HepG2 (cell line): ENCODE results near the gene SLC22A5. TPM values are rescaled to one million over a fixed set of nuclear protein-coding genes. Genes with fewer than 3 reads are reported as not detected.
A peak's percentile ranks its signal among the peaks of the same experiment; 100 is the strongest.

Experiments used
- EP300 ChIP-seq, 3 experiments: sonication (generic) in 1 of 3; formaldehyde crosslinking in 1 of 3; IDR thresholded peaks; 2 replicates each; pipeline versions ENCODE4 v1.5.1 to v1.6.1; 2011 to 2020; ENCODE audit warnings: low read depth in 2 of 3, low read length in 2 of 3, borderline replicate concordance in 1 of 3, improper control_type of control experiment in 1 of 3, mild to moderate bottlenecking in 1 of 3, missing genetic modification reagents in 1 of 3, moderate library complexity in 1 of 3
- ETV6 ChIP-seq: sonication (generic); formaldehyde crosslinking; conservative IDR thresholded peaks from 2 replicates; pipeline ENCODE4 v1.4.0; 2020; ENCODE audit warnings: missing genetic modification reagents
- FOSL2 ChIP-seq: sonication (generic); formaldehyde crosslinking; IDR thresholded peaks from 2 replicates; pipeline ENCODE4 v1.4.0; 2020; ENCODE audit warnings: missing genetic modification reagents
- FOXK2 ChIP-seq: fragments of 450-650 bp; IDR thresholded peaks from 2 replicates; pipeline ENCODE4 v1.6.1; 2016
- MATR3 ChIP-seq: sonication (generic); formaldehyde crosslinking; IDR thresholded peaks from 2 replicates; pipeline ENCODE4 v1.4.0; 2020; ENCODE audit warnings: missing genetic modification reagents
- NR2F6 ChIP-seq, 2 experiments: IDR thresholded peaks; 2 replicates each; pipeline ENCODE4 v1.6.1; 2016; ENCODE audit warnings: antibody characterized with exemption in 1 of 2, mild to moderate bottlenecking in 1 of 2
- ONECUT2 ChIP-seq: sonication (generic); formaldehyde crosslinking; IDR thresholded peaks from 2 replicates; pipeline ENCODE4 v1.4.0; 2020; ENCODE audit warnings: missing genetic modification reagents
- PAWR ChIP-seq: sonication (generic); formaldehyde crosslinking; IDR thresholded peaks from 2 replicates; pipeline ENCODE4 v1.4.0; 2020; ENCODE audit warnings: missing genetic modification reagents, mild to moderate bottlenecking, borderline replicate concordance
- PAX8 ChIP-seq: sonication (generic); formaldehyde crosslinking; IDR thresholded peaks from 2 replicates; pipeline ENCODE4 v1.8.0; 2022; ENCODE audit warnings: mild to moderate bottlenecking, missing genetic modification reagents, borderline replicate concordance
- POLR2AphosphoS2 ChIP-seq: IDR thresholded peaks from 2 replicates; pipeline ENCODE4 v1.6.1; 2011; ENCODE audit warnings: low read depth, low read length, improper control_type of control experiment
- RARG ChIP-seq: sonication (generic); formaldehyde crosslinking; IDR thresholded peaks from 2 replicates; pipeline ENCODE4 v1.4.0; 2020; ENCODE audit warnings: low read depth, mild to moderate bottlenecking, missing genetic modification reagents
- RORA ChIP-seq: sonication (generic); formaldehyde crosslinking; IDR thresholded peaks from 2 replicates; pipeline ENCODE4 v1.5.0; 2020; ENCODE audit warnings: mild to moderate bottlenecking, missing genetic modification reagents, moderate library complexity
- TCF7L2 ChIP-seq: IDR thresholded peaks from 2 replicates; pipeline ENCODE4 v1.6.1; 2011; ENCODE audit warnings: mild to moderate bottlenecking, low read depth, low read length, moderate library complexity
- XBP1 ChIP-seq: sonication (generic); formaldehyde crosslinking; IDR thresholded peaks from 2 replicates; pipeline ENCODE4 v1.5.0; 2020; ENCODE audit warnings: missing genetic modification reagents
- ZBTB42 ChIP-seq: sonication (generic); formaldehyde crosslinking; IDR thresholded peaks from 2 replicates; pipeline ENCODE4 v1.5.0; 2020; ENCODE audit warnings: mild to moderate bottlenecking, missing genetic modification reagents
- ZC3H13 ChIP-seq: sonication (generic); formaldehyde crosslinking; IDR thresholded peaks from 2 replicates; pipeline ENCODE4 v1.8.1; 2023; ENCODE audit warnings: mild to moderate bottlenecking, missing genetic modification reagents, moderate library complexity
- ZFP82 ChIP-seq: sonication (generic); formaldehyde crosslinking; IDR thresholded peaks from 2 replicates; pipeline ENCODE4 v1.5.1; 2020; ENCODE audit warnings: mild to moderate bottlenecking, missing genetic modification reagents, borderline replicate concordance
- ZNF230 ChIP-seq: sonication (generic); formaldehyde crosslinking; IDR thresholded peaks from 2 replicates; pipeline ENCODE4 v1.4.0; 2020; ENCODE audit warnings: mild to moderate bottlenecking, missing genetic modification reagents
- ZNF296 ChIP-seq: sonication (generic); formaldehyde crosslinking; conservative IDR thresholded peaks from 2 replicates; pipeline ENCODE4 v1.5.0; 2020; ENCODE audit warnings: mild to moderate bottlenecking, missing genetic modification reagents
- ZNF550 ChIP-seq: sonication (generic); formaldehyde crosslinking; IDR thresholded peaks from 2 replicates; pipeline ENCODE4 v1.4.0; 2020; ENCODE audit warnings: mild to moderate bottlenecking, missing genetic modification reagents, borderline replicate concordance
- ZNF577 ChIP-seq: sonication (generic); formaldehyde crosslinking; IDR thresholded peaks from 2 replicates; pipeline ENCODE4 v1.4.0; 2020; ENCODE audit warnings: mild to moderate bottlenecking, low read depth, missing genetic modification reagents, borderline replicate concordance
- ZNF607 ChIP-seq: sonication (generic); formaldehyde crosslinking; IDR thresholded peaks from 2 replicates; pipeline ENCODE4 v1.5.1; 2020; ENCODE audit warnings: missing genetic modification reagents, mild to moderate bottlenecking, borderline replicate concordance
- ZSCAN25 ChIP-seq: sonication (generic); formaldehyde crosslinking; IDR thresholded peaks from 2 replicates; pipeline ENCODE4 v1.8.0; 2022; ENCODE audit warnings: mild to moderate bottlenecking, missing genetic modification reagents
- polyA plus RNA-seq, 8 experiments: library from polyadenylated mRNA; depleted of rRNA in 3 of 8; stranded (reverse) in 7 of 8; unstranded in 1 of 8; fragments of >200 nt; fragmentation: Illumina TruSeq in 4 of 8; extraction: Trizol in 4 of 8; gene quantifications; 2 replicates each; pipeline versions ENCODE4 v1.2.1 to v1.2.3, GENCODE V29; 2011 to 2016; ENCODE audit warnings: low read depth in 4 of 8, missing spikeins in 1 of 8, mixed read lengths in 1 of 8; ENCODE audit not compliant: insufficient read depth in 1 of 8
- total RNA-seq, 5 experiments: library from RNA; depleted of rRNA; stranded (reverse); fragments of >200 nt; fragmentation: Illumina TruSeq; extraction: Trizol; gene quantifications; 2 replicates each; pipeline ENCODE4 v1.2.3, GENCODE V29; 2016; ENCODE audit warnings: low read depth in 1 of 5
- TF ChIP-seq, protein P1 (sequence below): IDR thresholded peaks from 2 replicates; pipeline ENCODE4 v1.6.1; 2016; ENCODE audit warnings: control low read depth
- TF ChIP-seq, protein P2 (sequence below): sonication (generic); formaldehyde crosslinking; IDR thresholded peaks from 2 replicates; pipeline ENCODE4 v1.5.1; 2020; ENCODE audit warnings: mild to moderate bottlenecking, missing genetic modification reagents, borderline replicate concordance
- TF ChIP-seq, protein P3 (sequence below): sonication (generic); formaldehyde crosslinking; IDR thresholded peaks from 2 replicates; pipeline ENCODE4 v1.8.1; 2023; ENCODE audit warnings: mild to moderate bottlenecking, moderate library complexity, missing genetic modification reagents

SLC22A5 gene
- total and polyA plus RNA-seq, 2 of the 13 experiments (the other 11 are each of a cell fraction or from before 2014, with no cell fraction given): 7.1 to 15.1 TPM

DNA sequence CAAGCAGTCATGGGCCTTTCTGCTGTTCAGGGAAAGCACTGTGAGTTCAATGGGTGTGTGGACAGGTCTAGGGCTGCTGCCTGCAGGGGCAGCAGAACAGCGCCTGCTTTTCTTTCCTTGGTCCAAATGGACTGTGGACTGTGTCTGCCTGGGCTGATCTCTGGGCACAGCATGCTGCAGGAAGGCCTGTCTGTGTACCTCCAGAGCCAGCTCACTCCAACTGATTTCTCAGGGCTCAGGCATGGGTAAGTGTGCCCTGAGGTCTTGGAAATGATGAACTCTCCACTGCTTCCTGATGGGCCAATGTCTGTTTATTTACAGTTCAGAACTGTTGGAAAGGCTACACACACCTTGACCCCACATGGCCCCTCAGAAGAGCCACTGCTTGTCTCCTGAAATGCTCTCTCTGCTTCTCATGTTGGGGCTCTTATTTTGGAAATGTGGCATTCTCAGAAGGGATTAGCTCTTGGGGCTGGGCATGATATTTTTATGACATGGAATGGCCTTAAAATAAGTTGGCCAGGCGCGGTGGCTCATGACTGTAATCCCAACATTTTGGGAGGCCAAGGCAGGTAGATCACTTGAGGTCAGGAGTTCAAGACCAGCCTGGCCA, 48.3 kb upstream of the SLC22A5 start (continued):
- TF ChIP-seq ZNF550 (CRISPR knock-in tag) (no peak), ZFP82 (CRISPR knock-in tag) (no peak), ZNF230 (no peak), RORA (CRISPR knock-in tag) (no peak), ZBTB42 (CRISPR knock-in tag) (no peak), ONECUT2 (no peak), POLR2AphosphoS2 (no peak), RARG (no peak), PAX8 (no peak), ZNF577 (no peak), TCF7L2 (no peak), ZSCAN25 (peak; percentile 57; the same call in 1 of the 2 replicates), ETV6 (CRISPR knock-in tag) (no peak), MATR3 (CRISPR knock-in tag) (no peak), ZC3H13 (CRISPR knock-in tag) (no peak), PAWR (no peak), XBP1 (CRISPR knock-in tag) (no peak), NR2F6 (IDR thresholded peaks at IDR 0.05) (0 out of 2 replicates have a peak, but pooled peaks have one; percentile 15), NR2F6 (CRISPR knock-in tag; IDR thresholded peaks at IDR 0.05) (0 out of 2 replicates have a peak, but pooled peaks have one; percentile 10), FOSL2 (CRISPR knock-in tag) (no peak), FOXK2 (no peak), ZNF607 (CRISPR knock-in tag) (0 out of 2 replicates have a peak, but pooled peaks have one; percentile 47), EP300 (IDR thresholded peaks at IDR 0.05; ENCODE audit: low read depth in 2 of 2, low read length in 2 of 2) (no peak), EP300 (CRISPR knock-in tag; IDR thresholded peaks at IDR 0.05; ENCODE audit: borderline replicate concordance) (no peak), ZNF296 (CRISPR knock-in tag) (no peak)
- TF ChIP-seq, protein P1, sequence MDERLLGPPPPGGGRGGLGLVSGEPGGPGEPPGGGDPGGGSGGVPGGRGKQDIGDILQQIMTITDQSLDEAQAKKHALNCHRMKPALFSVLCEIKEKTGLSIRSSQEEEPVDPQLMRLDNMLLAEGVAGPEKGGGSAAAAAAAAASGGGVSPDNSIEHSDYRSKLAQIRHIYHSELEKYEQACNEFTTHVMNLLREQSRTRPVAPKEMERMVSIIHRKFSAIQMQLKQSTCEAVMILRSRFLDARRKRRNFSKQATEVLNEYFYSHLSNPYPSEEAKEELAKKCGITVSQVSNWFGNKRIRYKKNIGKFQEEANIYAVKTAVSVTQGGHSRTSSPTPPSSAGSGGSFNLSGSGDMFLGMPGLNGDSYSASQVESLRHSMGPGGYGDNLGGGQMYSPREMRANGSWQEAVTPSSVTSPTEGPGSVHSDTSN: no peak
- TF ChIP-seq, protein P2, sequence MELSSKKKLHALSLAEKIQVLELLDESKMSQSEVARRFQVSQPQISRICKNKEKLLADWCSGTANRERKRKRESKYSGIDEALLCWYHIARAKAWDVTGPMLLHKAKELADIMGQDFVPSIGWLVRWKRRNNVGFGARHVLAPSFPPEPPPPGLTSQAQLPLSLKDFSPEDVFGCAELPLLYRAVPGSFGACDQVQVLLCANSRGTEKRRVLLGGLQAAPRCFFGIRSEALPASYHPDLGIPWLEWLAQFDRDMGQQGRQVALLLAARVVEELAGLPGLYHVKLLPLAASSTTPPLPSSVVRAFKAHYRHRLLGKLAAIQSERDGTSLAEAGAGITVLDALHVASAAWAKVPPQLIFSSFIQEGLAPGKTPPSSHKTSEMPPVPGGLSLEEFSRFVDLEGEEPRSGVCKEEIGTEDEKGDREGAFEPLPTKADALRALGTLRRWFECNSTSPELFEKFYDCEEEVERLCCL (CRISPR knock-in tag): no peak
- TF ChIP-seq, protein P3, sequence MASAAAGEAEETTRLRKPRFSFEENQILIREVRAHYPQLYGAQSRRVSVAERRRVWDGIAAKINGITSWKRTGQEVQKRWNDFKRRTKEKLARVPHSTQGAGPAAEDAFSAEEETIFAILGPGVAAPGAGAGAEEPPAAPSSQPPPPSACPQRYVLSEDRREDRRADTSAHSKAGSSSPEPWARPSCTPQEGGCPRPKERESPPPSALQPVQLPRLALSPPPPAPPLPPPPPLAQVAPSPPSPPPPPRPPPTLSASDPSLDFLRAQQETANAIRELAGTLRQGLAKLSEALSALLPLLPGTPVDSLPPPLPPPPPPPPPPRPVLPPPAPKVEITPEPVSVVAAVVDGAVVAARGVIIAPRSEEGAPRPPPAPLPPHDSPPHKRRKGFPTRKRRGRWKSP: no peak
